GDM1 (cell line): ENCODE data around the gene IGF1R.

Source experiments
- DNase-seq: peaks from one replicate; lab custom pipeline; 2025; lab: John Stamatoyannopoulos, UW

The IGF1R gene

DNA sequence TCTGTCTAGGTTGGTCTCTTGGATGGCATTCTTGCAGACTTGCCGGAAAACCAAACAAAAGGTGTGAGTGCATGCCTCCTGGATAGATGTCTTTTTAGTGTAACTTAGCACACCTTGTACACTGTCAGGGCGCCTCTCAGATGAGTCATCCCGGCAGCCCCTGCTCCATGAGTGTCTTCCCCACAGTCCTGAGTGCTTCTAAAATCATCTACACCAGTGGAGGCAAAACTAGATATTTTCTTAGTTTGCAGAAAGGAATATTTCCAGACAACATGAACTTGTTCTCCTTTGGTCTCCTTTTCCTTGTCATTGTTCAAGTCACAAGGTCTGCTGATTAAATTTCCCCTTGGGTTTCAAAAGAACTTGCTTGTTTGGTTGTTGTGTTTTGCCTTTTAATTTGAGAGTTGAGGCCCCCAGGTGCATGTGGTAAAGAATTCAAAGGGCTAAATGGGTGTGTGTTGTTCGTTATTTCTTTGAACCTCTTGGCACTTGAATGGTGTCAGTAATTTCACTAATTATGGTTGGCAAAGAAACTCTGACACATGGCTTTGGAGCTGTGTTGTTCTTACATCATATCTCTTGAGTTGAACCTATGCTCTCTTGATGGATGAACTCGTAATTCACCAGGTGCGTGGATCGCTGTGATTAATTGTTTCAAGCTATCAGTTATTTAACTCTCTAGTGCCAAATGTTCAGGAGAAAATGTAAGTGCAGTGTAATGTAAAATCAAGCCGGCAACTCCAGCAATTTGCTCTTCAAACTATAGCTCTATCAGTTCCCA is 98.2 kb downstream of the IGF1R start:
- no peak for DNase-seq

DNA sequence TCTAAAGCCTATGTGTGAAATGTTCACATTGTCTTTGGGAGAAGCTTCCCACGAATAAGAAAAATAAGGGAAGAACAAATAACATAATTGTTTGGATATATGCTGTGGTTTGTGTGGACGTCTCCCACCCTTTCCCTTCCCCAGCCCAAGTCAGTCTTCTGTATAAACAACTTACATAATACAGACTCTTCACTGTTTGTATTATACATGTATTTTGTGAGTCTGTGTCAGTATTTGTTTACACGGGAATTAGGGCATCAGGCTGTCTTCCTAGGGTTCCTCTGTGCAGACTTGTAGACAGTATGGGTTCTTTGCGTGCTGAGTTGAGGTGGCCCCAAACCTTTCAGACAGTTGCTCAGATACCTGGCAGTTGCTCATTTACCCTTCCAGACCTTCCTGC is 103.4 kb downstream of the IGF1R start:
- DNase-seq, result no peak

DNA sequence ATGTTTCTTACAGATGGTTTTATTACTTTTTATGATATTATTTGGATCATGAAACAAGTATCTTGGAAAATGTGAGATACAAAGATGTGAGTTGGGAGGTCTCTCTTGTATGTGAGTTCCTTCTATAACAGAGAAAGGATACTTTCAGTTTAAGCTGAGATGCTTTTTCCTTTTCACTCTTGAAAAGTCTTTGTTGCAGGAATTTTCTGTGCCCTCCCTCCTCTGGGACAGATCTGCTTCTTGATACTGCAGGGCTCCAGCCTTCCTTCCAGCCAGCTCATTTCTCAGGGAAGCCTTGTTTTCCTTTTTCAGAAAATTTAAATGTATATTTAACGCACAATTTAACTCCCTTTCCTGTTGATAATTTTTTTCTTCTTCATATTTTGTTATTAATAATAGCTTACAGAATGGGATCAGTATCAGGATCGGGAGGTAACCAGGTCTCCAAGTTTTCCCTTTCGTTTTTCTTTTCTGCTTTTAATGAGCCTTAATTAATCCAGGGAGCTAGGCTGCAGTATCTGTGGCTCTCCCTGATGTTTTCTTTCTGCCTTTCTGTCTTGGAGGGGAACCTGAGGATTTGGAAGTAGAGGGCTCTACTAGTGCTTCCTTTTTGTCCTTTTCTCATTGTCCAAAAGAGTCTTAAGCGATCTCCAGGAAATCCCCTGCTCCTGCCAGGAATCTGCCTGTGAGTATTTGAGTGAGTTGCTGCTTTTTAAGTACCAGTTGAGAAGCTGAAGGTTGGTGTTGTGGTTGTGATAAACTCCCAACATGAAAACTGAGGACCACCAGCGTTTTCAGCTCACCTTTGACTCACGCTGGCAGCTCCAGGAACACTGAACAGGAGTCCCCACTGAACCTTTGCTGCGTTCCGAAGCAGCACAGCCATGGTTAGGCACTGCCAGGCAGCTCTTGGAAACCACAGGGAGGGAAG is 105.7 kb downstream of the IGF1R start:
- peak; percentile 4 for DNase-seq

DNA sequence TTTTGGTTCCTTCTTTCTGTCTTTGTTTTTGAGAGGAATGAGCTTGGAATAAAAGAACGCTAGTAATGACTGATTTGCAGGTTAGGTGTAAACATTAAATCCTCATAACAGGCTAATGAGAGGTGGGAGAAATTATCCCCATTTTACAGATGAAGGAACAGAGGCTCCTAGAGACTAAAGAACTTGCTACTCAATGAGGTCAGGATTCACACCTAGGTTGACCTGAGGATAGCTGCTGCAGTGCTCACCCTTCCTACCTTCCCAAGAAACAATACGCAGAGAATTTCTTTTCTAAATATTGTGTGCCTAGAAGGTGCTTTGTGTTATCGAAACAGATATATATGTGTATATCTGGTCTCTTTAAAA is 106.3 kb downstream of the IGF1R start:
- DNase-seq, result no peak

DNA sequence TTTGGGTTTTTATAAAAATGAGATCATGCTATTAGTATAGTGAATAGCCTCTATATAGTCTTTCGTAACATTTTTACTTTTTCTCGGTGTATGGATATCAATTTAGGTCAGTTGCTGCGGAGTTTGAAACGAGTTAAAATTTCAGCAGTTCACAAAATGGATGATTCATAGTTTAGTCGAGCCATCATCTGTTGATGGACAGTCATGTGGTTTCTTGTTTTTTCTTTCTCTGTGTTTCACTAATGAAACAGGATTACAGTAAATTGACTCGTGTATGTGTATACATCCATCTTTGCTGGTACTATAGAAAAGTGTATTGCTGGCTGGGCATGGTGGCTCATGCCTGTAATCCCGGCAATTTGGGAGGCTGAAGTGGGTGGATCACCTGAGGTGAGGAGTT is 106.8 kb downstream of the IGF1R start:
- DNase-seq, result no peak

DNA sequence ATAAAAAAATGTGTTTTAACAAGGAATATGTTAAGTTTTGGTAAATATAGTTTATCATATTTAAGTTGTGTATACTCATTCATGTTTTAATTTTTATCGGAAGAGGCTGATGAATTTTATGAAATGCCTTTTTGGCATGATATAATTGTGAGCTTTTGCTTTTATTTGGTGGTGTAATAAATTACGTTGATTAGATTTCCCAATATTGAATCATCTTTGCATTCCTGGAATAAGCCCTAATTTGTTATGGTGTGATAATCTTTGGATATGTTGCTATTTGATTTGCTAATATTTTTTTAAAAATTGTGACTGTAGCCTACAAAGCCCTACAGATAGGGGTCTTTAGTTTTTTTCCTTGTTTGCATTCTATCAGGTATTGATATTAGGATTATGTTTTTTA is 107.4 kb downstream of the IGF1R start:
- DNase-seq, result no peak

DNA sequence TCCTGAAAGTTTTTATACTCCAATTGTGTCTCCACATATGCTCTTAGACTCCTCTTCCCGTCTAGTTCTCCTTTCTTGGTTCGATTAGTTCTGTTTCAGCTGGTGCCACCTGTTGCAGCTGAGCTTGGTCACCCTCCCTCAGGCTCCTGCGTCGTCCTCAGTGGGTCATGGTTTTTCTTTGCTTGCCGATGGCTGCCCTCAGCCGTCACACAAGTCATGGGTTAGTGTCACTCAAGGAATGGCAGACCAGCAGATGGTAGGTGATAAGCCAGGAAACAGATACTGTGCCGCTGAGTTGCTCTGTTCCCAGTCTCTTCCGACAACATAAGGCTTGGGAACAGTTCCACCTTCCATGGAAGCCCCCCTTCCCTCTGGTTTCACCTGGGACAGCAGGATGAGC is 109.9 kb downstream of the IGF1R start:
- no peak for DNase-seq

DNA sequence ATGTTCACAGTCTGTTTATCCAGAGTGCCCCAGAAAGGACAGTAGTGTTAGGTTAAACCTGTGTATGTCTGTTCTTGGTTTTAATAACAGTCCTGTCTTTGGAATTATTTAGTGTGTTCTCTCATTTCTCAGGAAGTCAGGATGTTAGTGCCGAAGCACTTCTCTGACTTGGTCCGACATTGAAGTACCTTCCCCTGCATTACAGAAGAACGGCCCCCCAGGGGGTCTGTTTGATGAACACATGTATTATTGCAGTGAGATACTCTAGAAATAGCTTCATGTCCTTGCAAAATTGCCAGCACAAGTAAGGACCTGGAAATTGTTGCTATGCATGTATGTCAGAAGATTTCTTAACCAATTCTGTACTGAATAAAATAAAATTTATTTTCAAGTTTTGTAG is 110.9 kb downstream of the IGF1R start:
- no peak for DNase-seq

DNA sequence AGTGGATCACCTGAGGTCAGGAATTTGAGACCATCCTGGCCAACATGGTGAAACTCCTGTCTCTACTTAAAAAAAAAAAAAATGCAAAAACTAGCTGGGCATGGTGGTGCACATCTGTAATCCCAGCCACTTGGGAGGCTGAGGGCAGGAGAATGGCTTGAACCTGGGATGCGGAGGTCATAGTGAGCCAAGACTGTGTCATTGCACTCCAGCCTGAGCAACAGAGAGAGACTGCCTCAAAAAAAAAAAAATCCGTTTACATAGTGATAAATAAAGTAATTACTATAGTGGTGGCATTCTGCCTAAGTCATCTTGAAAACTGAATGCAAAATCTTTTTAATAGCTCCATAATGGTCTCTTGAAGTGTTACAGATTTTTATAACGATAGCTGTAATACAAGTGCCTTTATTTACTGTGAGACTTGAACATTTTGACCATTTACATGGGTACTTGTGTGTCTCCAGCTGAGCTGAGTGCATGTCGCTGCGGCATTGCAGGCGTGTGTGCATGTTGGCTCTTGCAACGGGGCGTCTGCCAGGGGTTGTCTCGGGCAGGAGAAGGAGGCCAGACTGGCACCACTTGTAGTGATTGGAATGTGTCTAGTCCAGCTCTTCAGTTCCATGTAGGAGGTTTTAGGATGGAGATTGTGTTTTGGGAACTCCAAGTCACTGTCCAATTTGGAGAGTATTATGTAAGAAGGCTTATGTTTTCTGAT is 111.9 kb downstream of the IGF1R start:
- no peak for DNase-seq

DNA sequence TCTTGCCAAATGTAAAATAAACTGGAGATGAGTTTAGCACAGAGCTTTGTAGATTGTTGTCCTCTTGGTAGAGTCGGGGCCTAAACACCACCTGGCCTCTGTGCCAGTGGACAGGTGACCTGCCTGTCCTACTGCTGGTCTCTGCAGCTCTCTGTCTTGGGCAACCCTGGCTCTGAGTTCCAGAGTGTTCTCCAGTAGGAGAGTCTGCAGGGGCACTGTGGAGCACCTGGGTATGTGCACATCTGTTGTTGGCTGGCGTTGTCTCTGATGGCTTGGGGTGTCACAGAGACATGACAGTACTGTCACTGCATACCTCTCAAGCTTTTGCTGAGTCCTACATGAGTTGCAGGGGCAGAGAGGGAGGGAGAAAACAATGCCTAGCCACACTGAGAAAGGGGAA is 112.6 kb downstream of the IGF1R start:
- DNase-seq, result no peak

DNA sequence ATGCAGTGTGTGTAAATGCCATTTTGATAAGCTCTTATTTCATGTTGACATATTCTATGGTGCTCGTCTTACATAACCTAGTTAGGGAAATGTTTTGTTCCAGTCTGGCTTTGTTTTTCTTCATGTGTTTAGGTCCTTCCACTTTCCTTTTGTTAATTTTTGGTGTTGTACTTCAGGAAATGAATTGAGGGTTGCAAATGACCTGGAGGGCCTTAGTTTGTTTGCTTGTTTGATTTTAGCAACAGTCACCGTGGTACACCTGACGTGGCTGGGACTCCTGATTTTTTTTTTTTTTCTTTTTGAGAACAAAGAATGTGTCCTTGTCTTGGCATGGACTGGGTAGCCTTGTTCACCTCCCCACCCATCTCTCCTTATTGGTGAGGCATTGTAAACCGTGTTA is 114.8 kb downstream of the IGF1R start:
- no peak for DNase-seq

DNA sequence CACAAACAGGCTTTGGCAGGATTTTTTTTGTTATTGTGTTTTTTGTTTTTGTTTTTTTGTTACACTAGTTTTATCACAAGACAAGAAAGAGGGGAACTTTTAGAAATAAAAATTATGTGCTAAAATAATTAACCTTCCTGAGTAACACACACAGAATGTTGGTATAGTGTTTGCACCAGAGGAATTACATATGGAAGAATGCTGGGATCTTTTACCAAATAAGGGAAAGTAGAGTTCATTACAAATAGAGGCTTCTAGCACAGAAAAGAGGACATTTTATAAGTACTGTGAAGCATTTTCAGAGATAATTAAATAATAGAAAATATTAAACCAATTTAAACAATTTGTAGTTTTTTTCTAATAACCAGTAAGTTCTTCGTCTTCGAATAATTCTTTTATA is 116.0 kb downstream of the IGF1R start:
- no peak for DNase-seq

DNA sequence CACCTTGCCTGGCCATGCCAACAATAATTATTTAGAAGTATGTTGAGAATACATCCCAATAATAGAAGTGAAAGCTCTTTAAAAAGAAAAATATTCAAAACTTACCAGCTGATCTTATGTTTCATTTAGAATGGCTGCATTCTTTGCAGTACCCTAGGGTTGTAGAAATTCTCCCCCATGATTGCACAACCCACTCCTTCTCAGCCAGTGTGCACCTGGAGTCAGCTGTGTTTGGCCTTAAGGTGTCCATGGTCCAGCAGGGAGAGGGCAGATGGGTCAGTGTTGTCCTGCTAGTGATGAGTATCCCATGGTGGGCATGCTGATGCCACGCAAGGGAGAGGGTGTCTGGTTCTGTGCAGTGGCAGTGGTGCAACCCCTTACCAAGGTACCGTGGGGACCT is 117.3 kb downstream of the IGF1R start:
- DNase-seq, result no peak

DNA sequence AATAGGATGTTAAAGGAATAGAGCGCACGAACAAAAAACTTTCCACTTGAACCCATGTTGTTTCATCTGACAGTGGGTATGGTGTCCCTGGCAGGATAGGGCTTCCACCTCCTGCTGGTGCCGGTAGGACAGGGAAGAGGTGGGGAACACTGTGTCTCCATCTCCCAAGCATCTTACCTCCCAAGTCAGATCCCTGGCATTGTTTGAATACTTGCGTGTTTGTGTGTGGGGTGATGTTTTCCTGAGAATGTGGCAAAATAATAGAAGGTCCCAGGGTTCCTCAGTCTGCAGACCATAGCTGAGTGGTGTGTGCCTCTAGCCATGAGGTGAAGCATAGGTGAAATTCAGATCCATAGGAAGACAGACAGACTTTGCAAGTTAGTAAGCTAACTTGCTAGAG is 119.4 kb downstream of the IGF1R start:
- no peak for DNase-seq

DNA sequence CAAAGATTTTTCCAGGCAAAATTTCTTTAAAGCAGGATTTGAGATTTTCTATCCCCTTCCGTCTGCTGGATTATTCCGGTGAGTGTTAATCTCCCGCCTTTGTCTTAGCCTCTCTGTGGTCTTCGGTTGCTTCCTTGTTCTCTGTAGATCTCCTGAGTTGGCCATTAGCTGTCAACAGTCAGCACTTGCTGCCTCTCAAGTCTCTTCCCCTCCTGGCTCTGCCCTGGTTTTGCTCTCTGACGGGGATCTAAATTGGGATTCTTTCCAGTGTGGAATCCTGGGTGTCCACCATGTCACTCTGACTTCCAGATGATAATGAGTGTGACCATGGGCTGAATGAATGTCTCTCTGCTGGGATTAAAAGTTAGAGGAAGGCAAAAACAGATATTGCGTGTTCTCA is 121.5 kb downstream of the IGF1R start:
- DNase-seq, result no peak

DNA sequence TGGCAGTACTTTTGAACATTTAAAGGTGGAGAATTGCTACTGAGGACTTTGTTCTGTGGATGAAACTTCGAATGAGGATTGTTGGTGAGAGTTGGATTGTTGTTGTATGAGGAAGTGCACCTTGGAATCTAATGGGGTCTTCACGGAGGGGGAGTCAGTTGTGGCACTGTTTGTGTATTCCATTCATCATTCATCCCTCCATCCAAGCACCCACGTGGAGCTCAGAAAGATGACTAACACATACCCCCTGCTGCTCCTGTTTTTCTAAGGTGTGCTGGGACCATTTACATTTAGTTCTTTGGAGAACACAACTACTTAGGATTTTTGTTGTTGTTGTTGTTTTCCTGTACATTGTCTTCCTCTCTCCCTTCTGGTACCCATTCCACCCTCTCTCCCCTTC is 122.6 kb downstream of the IGF1R start:
- no peak for DNase-seq

DNA sequence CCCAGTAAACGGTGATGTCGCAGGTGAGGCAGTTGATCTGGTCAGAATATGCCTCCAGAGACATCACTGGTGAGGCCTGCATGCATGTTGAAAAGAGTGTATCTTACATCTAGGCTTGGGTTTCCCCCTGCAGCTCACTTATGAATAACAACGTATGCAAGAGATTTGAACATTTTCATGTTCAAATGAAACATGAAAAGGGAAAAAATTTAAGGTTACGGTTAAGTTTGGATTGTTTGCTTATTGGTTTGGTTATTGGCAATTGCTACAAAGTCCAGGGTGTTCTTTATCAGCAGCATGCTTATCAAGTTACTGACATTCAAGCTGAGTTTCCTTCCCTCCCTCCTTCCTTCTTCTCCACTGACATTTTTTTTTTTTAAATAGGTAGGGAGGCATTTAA is 123.2 kb downstream of the IGF1R start:
- no peak for DNase-seq

DNA sequence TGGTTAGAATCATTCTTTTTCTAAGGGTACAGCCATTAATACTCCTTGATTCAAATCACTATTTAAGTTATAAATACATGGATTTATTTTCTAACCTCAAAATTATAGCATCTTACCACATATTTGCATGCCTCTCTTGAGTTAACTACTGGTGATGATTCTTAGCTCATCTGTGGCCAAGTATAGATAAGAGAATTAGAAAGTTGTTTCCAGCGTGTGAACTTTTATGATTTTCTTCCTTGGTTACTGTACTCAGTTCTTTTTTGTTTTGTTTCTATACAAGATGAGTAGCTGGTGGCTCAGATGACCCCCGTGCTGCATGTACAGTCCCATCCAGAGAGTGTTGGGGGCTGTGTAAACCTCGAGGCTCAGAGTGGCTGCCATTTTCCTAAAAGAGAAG is 124.6 kb downstream of the IGF1R start:
- DNase-seq, result no peak

DNA sequence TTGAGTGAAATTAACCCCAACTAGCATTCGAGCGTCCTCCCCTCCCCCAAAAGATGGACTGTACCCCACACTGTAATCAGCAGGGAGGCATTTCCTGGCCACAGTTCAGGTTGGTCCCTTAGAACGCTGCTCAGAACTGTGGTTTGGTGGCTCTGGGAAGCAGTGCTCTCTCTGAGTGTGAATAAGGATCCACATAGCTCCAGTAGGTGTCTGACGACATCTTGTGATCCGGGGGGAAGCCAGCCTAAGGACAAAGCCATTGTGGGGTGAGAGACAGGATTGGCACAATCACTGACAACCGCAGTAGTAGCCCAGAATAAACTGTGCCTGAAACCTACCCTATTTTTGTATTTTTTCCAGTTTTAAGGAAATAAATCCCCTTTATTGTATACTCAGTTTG is 125.3 kb downstream of the IGF1R start:
- no peak for DNase-seq

DNA sequence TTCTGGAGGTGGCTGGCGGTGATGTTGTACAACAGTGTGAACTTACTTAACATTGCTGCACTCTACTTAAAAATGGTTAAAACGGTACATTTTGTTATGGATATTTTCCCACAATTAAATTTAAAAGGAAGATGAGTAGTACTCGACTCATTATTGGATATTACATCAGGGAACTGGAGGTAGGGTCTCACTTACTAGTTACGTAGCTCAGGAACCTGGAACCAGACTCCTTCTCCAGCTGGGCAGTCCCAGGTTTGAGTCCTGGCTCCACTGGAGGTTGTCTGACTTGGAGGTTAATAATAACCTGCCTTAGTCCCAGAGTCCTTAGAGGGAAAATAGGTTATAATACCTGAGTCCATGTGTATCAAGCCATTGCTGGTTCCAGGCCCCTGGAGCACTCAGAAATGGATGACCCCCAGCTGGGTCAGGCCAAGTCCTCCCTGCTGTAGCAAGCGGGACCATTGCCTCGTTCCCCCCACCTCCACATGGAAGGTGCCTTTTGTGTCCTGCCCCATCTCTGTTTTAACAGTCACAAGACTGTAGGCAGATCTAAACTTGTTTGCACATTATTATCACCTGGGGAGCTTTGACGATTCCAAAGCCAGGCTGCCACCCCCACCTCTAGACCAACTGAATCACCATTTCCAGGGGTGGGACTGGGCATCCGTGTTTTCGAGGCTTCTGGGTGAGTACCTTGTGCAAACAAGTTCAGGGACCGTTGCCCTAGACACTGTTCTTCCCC is 126.6 kb downstream of the IGF1R start:
- DNase-seq, result no peak

DNA sequence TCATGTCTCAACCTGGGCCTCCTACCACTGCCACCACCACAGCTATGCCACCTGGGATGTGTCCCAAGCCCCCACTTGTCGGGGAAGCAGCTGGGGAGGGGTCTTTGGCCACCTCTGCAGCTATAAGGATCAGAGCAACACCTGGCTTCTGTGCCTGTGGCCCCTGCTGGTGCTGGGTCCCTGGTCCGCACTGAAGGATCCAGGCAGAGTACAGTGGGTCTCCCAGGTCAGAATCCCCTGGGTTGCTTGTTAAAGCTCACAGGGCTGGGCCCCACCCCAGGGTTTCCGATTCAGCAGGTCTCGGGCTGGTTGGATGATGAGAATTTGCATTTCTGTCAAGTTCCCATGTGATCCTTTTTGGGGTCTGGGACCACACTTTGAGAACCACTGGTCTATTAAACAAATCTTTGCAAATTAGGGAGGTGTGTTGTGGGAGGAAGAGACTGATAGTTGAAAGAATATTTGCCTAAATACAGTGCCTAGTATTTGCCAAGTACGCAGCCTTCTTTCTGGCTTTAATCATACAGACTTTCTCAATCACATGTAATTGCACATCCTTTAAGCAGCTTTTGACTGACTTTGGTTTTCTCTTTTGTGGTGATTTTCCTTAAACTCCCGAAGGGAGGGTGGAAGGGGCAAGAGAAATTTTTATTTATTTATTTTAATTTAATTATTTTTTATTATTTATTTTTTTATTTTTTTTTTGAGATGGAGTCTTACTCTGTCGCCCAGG is 127.3 kb downstream of the IGF1R start:
- DNase-seq, result no peak
